HepG2 (cell line): Measurements from ENCODE around the gene TC2N.

Experiments used
- CBX5 ChIP-seq: sonication (generic); formaldehyde crosslinking; IDR thresholded peaks from 2 replicates; pipeline ENCODE4 v1.4.0; 2020; ENCODE audit warnings: missing genetic modification reagents, borderline replicate concordance
- EP300 ChIP-seq, 3 experiments: sonication (generic) in 1 of 3; formaldehyde crosslinking in 1 of 3; IDR thresholded peaks; 2 replicates each; pipeline versions ENCODE4 v1.5.1 to v1.6.1; 2011 to 2020; ENCODE audit warnings: low read depth in 2 of 3, low read length in 2 of 3, borderline replicate concordance in 1 of 3, improper control_type of control experiment in 1 of 3, mild to moderate bottlenecking in 1 of 3, missing genetic modification reagents in 1 of 3, moderate library complexity in 1 of 3
- FOXK1 ChIP-seq: sonication (generic); formaldehyde crosslinking; IDR thresholded peaks from 2 replicates; pipeline ENCODE4 v1.4.0; 2020; ENCODE audit warnings: low read depth, missing genetic modification reagents, borderline replicate concordance
- JUN ChIP-seq: sonication (generic); formaldehyde crosslinking; IDR thresholded peaks from 2 replicates; pipeline ENCODE4 v1.4.0; 2020; ENCODE audit warnings: mild to moderate bottlenecking, missing genetic modification reagents
- KAT7 ChIP-seq: IDR thresholded peaks from 2 replicates; pipeline ENCODE4 v1.6.1; 2018; ENCODE audit warnings: borderline replicate concordance, missing compliant biosample characterization
- SRSF4 ChIP-seq: fragments of 200-400 bp; formaldehyde crosslinking; IDR thresholded peaks from one replicate; pipeline ENCODE4 v1.6.1; 2018; ENCODE audit warnings: mild to moderate bottlenecking, low read depth, low read length, moderate library complexity; ENCODE audit not compliant: poor library complexity, severe bottlenecking
- ZBTB1 ChIP-seq: sonication (generic); formaldehyde crosslinking; IDR thresholded peaks from 2 replicates; pipeline ENCODE4 v1.4.0; 2020; ENCODE audit warnings: missing genetic modification reagents, borderline replicate concordance
- ZNF775 ChIP-seq: sonication (generic); formaldehyde crosslinking; IDR thresholded peaks from 2 replicates; pipeline ENCODE4 v1.4.0; 2020; ENCODE audit warnings: missing genetic modification reagents, mild to moderate bottlenecking, moderate library complexity, borderline replicate concordance
- TF ChIP-seq, protein P1 (sequence below): sonication (generic); formaldehyde crosslinking; IDR thresholded peaks from 2 replicates; pipeline ENCODE4 v1.4.0; 2020; ENCODE audit warnings: missing genetic modification reagents
- TF ChIP-seq, protein P2 (sequence below): sonication (generic); formaldehyde crosslinking; IDR thresholded peaks from 2 replicates; pipeline ENCODE4 v1.5.0; 2020; ENCODE audit warnings: mild to moderate bottlenecking, missing genetic modification reagents, moderate library complexity
- TF ChIP-seq, protein P3 (sequence below): sonication (generic); formaldehyde crosslinking; IDR thresholded peaks from 2 replicates; pipeline ENCODE4 v1.4.0; 2020; ENCODE audit warnings: missing genetic modification reagents

DNA sequence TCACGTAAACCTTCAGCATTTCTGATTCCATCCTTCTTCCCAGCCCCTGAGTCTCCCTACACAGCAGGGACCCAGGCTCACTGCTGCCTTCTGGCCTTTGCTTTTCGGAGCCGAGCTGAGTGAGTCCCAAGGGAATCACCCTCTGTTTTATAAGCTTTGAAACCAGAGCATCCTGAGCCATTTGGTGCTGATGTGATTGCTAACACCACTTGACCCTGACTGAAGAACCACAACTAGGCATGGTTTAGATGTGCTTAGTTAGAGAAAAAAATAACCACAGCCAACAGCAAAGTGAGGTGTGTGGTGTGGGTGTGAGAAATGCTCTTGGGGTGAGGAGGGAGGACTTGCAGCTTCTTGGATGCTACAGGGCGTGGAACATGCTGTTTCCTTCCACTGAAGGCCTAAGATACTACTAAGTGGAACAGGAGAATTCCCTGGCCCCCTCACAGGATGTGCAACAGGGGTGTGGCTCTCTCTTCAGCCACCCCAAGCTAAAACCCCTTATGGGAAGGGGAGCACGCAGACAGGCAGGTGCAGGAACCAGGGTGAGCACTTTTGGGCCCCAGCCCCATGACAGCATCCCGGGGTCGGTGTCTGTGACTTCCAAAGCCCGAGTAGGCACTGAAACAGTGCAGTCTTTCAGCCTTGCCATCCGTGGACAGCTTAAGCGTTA lies at the start of gene TC2N:
- TF ChIP-seq SRSF4, result no peak
- TF ChIP-seq CBX5, result no peak
- no peak for TF ChIP-seq ZBTB1 (CRISPR knock-in tag)
- TF ChIP-seq, protein P1, sequence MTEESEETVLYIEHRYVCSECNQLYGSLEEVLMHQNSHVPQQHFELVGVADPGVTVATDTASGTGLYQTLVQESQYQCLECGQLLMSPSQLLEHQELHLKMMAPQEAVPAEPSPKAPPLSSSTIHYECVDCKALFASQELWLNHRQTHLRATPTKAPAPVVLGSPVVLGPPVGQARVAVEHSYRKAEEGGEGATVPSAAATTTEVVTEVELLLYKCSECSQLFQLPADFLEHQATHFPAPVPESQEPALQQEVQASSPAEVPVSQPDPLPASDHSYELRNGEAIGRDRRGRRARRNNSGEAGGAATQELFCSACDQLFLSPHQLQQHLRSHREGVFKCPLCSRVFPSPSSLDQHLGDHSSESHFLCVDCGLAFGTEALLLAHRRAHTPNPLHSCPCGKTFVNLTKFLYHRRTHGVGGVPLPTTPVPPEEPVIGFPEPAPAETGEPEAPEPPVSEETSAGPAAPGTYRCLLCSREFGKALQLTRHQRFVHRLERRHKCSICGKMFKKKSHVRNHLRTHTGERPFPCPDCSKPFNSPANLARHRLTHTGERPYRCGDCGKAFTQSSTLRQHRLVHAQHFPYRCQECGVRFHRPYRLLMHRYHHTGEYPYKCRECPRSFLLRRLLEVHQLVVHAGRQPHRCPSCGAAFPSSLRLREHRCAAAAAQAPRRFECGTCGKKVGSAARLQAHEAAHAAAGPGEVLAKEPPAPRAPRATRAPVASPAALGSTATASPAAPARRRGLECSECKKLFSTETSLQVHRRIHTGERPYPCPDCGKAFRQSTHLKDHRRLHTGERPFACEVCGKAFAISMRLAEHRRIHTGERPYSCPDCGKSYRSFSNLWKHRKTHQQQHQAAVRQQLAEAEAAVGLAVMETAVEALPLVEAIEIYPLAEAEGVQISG, result no peak
- no peak for TF ChIP-seq ZNF775 (CRISPR knock-in tag)
- TF ChIP-seq KAT7 (CRISPR knock-in tag), result no peak
- TF ChIP-seq, protein P2, sequence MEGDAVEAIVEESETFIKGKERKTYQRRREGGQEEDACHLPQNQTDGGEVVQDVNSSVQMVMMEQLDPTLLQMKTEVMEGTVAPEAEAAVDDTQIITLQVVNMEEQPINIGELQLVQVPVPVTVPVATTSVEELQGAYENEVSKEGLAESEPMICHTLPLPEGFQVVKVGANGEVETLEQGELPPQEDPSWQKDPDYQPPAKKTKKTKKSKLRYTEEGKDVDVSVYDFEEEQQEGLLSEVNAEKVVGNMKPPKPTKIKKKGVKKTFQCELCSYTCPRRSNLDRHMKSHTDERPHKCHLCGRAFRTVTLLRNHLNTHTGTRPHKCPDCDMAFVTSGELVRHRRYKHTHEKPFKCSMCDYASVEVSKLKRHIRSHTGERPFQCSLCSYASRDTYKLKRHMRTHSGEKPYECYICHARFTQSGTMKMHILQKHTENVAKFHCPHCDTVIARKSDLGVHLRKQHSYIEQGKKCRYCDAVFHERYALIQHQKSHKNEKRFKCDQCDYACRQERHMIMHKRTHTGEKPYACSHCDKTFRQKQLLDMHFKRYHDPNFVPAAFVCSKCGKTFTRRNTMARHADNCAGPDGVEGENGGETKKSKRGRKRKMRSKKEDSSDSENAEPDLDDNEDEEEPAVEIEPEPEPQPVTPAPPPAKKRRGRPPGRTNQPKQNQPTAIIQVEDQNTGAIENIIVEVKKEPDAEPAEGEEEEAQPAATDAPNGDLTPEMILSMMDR (CRISPR knock-in tag), result no peak
- no peak for TF ChIP-seq EP300 (IDR thresholded peaks at IDR 0.05; ENCODE audit: low read depth in 2 of 2, low read length in 2 of 2)
- TF ChIP-seq EP300 (CRISPR knock-in tag; IDR thresholded peaks at IDR 0.05; ENCODE audit: borderline replicate concordance), result no peak
- no peak for TF ChIP-seq JUN (CRISPR knock-in tag)
- TF ChIP-seq FOXK1 (CRISPR knock-in tag), result no peak
- TF ChIP-seq, protein P3, sequence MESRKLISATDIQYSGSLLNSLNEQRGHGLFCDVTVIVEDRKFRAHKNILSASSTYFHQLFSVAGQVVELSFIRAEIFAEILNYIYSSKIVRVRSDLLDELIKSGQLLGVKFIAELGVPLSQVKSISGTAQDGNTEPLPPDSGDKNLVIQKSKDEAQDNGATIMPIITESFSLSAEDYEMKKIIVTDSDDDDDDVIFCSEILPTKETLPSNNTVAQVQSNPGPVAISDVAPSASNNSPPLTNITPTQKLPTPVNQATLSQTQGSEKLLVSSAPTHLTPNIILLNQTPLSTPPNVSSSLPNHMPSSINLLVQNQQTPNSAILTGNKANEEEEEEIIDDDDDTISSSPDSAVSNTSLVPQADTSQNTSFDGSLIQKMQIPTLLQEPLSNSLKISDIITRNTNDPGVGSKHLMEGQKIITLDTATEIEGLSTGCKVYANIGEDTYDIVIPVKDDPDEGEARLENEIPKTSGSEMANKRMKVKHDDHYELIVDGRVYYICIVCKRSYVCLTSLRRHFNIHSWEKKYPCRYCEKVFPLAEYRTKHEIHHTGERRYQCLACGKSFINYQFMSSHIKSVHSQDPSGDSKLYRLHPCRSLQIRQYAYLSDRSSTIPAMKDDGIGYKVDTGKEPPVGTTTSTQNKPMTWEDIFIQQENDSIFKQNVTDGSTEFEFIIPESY, result no peak
